ENCODE measurements around the gene CTSF.
"Not testable (repeated sequence)": the region's sequence is repeated elsewhere in the genome, so short reads cannot be mapped to it uniquely, and the experiment has no call there.

CTSF gene

DNA sequence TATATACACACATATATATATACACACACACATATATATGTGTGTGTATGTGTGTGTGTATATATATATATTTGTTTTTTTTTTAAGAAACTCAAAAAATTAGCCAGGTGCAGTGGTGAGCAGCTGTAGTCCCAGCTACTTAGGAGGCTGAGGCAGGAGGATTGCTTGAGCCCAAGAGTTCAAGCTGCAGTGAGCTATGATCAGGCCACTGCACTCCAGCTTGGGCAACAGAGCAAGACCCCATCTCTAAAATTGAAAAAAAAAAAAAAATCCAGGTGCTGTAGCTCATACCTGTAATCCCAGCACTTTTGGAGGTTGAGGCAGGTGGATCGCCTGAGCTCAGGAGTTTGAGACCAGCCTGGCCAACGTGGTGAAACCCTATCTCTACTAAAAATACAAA is 20.9 kb upstream of the CTSF start:
- DNase-seq, result not testable (repeated sequence)

DNA sequence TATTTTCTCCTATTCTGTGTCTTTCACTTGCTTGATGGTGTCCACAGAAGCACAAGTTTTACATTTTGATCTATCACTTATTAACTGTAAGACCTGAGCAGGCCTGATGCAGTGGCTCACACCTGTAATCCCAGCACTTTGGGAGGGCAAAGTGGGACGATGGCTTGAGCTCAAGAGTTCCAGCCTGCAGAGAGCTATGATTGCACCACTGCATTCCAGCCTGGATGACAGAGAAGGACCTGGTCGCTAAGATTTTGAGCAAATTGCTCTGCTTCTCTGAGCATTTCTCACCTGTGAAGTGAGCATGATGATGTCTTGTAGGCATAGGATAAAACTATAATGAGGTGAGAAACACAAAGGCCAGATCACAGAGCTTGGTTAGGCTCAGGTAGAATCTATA is 17.7 kb upstream of the CTSF start:
- no peak for DNase-seq

DNA sequence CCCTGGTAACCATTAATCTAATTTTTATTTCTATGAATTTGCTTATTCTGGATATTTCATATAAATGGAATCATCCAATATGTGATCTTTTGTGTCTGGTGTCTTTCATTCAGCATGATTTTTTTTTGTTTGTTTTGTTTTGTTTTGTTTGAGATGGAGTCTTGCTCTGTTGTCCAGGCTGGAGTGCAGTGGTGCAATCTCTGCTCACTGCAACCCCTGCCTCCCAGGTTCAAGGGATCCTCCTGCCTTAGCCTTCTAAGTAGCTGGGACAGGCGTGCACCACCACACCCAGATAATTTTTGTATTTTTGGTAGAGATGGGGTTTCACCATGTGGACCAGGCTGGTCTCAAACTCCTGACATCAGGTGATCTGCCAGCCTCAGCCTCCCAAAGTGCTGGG is 17.0 kb upstream of the CTSF start:
- DNase-seq, result not testable (repeated sequence)

DNA sequence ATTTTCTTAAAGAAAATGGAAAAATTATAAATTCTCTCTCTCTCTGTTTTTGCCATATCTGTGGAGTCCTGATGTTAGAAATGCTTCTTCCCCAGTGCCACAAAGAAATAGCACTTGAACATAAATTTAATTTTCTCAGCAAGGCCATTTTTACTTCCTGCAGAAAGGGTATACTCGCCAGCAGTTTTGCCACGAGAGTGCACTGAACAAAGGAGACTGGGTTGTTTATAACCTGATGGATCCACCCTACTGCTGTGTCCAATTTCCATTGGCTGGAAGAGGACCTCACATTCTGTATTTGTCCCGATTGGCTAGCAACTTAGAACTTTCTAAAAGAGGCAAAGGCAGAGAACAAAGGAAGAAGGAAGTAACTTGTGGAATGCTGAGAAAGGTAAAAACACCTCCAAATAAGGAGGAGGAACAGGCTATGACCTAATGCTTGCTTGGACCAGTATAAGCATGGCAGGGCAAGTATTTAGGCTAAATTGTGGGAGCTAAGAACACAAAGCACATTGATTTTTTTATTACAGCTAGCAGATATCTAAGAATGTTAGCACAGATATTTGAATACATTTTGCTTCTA is 14.2 kb upstream of the CTSF start:
- not testable (repeated sequence) for DNase-seq

DNA sequence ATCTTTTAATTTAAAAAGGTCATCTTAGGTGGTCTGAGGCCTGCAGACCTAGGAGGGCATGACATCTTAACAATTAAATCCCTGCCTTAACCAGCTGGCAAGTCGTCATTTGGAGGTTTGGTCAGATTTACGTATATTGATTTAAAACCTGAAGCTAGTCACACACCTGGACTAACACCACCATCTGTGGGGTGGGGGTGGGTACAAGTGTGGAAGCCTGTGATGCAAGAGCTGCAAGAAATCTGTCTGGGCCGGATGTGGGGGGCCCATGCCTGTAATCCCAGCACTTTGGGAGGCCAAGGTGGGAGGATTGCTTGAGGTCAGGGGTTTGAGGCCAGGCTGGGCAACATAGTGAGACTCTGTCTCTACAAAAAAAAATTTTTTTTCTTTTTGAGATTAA is 12.9 kb upstream of the CTSF start:
- no peak for DNase-seq

DNA sequence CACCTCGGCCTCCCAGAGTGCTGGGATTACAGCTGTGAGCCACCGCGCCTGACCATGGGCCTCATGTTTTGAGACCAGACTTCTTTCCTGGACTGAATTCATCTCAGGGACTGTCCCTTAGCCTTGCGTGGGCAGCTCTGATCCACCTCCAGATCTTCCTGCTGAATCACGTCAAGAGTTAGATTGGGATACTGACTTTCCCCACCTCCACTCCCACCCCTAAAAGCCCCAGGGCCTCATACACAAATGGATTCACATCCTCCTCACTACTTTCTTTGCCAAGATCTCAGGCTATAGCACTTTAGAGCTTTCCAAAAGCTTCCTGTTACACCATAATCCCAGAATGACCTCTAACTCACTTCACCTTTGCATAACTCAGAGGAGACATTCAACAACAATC is 12.4 kb upstream of the CTSF start:
- DNase-seq, result no peak

DNA sequence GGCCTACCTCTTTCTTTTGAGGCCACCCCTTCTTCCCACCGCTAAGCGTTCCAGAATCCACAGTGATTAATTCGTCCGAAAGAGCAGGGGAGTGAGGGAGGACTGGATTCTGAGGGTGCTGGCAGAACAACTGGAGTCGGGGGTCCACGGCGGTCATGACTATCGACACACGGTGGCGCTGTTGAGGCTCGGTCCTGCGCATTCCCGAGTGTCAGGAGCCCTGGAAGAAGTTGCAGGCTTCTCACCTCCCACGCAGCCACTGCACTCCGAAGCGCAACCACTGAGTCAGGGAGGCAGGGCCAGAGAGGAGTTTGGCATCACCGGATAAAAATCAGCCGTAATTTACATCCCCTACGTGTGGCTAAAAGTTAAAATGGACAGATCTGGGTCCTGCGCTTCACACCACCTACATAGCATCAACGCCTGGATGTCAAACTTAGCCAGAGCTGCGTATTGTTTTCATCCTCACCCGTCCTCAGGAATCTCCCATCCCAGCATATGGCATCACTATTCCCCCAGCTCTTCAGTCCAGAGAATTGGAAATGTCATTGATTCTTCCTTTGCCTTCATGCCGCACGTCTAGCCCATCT is 10.7 kb upstream of the CTSF start:
- DNase-seq, result no peak

DNA sequence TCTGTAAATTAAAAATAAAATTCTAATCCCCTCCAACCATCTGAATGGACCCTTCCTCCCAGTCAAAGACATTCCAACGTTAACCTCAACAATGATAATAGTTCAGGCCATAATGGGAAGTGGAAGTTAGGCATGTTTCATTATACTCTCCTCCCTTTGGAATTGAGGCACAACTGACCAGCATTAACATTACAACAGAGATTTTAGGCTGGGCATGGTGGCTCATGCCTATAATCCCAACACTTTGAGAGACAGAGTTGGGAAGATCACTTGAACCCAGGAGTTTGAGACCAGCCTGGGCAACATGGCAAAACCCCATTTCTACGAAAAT is 2.4 kb upstream of the CTSF start:
- DNase-seq, result no peak

DNA sequence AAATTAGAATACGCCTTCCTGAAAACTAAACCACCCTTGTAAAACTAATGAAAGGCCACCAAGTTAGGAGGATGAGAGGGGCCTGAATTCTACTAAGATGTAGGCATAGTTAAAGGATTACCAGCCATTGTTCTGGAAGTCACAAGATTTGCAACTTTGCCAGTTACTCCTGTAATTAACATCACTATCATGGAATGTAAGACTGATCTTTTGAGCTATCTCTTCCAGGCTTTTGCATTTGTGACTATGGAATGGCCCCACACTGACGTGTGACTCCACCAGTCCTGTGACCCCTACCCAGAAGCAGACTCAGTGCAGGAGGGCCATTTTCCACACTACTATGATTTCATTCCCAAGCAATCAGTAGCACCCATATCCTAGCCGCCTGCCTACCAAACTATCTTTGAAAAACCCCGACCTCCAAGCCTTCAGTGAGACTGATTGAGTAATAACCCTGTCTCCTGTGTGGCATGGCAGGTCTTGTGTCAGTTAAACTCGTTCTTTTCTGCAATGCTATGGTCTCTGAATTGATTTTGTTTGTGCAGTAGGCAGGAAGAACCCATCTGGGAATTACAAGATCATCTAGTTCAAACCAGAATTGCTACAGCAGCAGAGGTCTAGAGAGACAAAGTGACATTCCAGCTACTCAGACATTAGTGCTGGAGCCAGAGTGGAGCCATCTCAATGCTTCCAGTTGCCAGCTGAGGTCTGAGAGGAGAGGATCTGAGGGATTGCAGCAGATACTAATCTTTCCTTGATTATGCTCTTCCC is 1.9 kb upstream of the CTSF start:
- no peak for DNase-seq

DNA sequence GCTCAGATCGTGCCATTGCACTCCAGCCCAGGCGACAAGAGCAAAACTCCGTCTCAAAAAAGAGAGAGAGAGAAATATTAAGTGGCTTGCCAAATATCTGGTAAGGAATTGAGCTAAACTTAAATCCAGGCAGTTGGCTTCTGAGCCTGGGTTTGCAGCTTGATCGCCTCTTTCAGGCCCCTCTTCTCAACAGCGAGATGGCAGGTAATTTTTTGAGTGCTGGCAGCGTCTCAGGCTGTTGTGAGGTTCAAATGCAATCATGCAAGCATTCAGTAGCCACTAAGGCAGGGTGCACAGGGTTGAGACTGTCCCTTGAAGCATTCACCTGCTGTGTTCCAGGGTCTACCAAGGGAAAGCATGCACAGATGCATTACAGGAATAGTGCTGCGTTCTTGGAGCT is 670 bp upstream of the CTSF start:
- DNase-seq, result no peak

DNA sequence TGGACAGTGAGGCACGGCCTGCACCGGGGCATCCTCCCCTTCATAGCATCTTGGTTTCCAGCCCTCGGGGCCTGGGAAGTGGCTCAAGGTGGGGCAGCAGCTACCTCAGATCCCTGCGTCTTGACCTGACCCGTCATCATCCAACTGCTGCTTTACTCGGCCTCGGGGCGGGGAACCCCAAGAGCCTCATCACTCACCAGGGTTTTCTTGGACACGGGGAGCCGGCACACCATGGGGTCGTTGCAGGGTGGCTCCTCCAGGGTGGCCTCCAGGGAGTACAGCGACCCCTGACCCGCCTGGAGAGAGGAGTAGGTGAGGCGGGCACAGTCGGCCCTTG is 651 bp downstream of the CTSF start:
- no peak for DNase-seq

DNA sequence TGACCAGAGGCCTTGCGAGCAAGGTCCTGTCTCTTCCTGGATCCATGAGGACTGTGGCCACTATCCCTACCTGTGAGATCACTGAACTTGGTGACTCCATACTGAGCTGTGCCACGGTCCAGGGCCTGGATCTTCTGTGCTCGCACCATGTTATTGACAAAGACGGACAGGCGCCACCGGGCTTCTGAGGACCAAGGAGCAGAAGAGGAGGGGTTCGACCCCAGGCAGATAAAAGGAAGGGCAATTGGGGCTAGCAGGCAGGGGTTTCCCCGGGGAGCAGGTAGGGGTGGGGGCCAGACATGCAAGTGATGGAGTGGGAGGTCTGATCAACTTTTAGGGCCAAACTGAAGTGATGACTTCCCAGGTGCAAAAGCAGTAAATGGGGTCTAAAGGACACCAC is 2.2 kb downstream of the CTSF start:
- no peak for DNase-seq

DNA sequence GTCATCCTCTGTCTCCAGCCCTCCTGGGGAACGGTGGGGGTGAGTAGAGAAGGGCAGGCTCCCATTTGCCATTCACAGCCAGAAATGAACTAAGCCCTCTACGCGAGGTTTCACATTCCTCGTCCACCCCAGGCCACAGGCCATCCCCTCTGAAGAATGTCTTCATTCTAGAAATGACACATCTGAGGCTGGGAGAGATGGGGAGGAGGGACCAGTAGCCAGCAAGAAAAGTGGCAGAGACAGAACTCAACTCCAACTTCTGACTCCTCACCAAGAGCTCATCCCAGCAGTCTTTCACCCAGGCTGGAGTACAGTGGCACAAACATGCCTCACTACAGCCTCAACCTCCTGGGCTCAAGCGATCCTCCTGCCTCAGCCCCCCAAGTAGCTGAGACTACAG is 3.4 kb downstream of the CTSF start:
- no peak for DNase-seq

DNA sequence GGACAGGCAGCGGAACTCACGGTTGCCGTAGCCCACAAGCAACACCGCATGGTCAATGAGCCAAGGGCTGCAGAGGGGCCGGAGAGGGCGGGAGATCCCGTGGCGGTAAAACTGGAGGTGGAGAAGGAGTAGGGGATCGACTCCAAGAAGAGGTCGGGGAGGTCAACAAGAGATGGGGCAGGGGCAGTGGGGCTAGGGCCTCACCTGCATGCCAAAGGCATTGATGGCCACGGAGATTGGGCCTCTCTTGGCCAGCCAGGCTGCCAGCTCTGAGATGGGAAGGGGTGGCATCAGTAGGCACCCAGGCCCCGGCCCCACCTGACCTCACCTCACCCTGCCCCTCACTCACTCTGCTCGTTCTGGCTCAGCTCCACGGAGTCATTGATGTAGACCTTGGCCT is 3.9 kb downstream of the CTSF start:
- no peak for DNase-seq

DNA sequence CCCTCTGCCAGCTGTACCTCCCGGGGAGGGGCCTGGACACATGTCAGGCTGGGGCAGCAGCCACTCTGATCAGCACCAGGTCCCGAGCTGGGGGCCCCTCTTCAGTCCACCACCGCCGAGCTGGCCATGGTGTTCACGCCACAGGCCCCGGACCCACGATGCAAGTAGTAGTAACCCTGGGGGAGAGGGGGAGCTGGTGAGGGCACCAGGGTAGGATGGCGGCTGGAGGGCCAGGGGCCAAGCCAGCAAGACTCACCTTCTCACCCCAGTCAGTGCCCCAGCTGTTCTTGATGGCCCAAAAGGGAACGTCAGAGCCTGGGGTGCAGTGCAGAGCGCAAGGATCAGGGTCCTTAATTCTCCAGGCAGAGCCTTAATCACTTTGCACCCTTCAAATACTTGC is 4.6 kb downstream of the CTSF start:
- no peak for DNase-seq

DNA sequence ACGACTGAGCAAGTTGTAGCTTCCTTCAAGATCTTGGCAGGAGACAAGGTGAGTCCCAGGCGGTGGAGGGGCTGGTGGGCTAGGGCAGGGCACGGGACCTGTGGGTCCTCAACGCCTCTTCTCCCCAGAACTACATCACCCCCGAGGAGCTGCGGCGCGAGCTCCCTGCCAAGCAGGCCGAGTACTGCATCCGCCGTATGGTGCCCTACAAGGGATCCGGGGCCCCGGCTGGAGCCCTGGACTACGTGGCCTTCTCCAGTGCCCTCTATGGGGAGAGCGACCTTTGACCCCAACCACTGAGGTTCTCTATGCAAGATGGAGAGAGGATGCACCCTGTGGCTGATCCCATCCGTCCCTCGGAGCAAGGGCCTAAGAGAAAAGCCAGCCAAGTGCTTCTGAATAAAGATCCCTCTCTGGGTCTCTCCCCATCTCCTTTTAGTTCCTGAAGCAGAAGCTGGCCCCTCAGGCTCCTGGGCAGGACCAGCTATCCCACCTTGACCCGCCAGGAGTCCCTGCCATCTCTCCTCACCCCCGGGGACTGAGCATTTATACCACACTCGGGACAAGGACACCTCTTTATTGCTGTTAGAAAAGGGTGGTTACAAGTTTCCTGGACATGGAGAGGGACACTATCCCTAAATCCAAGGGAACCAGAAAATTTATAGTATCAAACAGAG is 5.4 kb downstream of the CTSF start:
- DNase-seq, result no peak

DNA sequence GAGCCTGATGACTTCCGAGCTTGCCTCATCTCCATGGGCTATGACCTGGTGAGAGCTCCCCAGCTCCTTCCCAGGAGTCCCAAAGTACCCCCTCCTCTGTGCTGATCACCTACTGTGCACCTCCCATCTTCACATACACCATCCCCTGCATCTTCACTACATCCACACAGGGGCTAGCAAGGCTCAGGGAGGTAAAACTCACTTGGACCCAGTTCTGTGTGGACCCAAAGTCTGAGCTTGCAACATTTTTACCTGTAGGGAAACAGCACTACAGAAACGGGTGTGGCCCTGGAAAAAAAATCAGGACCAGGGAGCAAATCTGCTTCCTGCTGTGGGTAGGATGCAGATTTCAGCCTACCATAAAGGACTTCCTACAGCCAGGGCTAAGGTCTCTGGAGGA is 6.1 kb downstream of the CTSF start:
- DNase-seq, result no peak

DNA sequence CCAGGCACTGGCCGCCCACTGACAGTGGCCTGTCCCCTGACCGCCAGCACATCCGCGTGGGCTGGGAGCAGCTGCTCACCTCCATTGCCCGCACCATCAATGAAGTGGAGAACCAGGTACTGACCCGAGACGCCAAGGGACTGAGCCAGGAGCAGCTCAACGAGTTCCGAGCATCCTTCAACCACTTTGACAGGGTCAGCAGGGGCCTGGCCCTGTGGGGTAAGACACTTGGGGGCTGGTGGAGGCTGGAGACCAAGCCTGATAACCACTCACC is 6.5 kb downstream of the CTSF start:
- DNase-seq, result no peak

DNA sequence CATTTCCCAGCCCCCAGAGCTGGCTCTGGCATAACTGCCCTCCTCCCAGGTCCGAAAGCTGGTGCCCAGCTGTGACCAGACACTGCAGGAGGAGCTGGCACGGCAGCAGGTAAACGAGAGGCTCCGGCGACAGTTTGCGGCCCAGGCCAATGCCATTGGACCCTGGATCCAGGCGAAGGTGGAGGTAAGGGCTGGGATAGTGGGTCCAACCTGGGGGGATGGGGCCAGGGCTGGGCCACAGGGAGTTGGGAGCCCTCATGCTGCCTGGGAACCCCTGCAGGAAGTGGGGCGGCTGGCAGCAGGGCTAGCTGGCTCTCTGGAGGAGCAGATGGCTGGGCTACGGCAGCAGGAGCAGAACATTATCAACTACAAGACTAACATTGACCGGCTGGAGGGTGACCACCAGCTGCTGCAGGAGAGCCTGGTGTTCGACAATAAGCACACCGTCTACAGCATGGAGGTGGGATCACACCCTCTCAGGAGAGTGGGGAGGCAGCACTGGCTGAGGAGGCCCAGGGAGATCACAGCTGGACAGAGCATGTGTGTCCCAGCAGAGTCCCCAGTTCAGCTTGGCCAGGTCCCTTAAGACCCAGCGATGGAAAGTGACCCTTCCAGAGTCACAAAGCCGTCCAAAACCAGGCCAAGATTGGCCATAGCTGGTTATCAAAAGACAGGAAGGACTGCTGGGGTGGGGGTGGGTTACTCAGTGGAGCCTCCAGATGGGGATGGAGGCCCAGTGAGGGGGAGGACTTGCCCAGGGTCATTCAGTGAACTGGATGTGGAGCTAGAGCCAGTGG is 7.0 kb downstream of the CTSF start:
- DNase-seq, result no peak

DNA sequence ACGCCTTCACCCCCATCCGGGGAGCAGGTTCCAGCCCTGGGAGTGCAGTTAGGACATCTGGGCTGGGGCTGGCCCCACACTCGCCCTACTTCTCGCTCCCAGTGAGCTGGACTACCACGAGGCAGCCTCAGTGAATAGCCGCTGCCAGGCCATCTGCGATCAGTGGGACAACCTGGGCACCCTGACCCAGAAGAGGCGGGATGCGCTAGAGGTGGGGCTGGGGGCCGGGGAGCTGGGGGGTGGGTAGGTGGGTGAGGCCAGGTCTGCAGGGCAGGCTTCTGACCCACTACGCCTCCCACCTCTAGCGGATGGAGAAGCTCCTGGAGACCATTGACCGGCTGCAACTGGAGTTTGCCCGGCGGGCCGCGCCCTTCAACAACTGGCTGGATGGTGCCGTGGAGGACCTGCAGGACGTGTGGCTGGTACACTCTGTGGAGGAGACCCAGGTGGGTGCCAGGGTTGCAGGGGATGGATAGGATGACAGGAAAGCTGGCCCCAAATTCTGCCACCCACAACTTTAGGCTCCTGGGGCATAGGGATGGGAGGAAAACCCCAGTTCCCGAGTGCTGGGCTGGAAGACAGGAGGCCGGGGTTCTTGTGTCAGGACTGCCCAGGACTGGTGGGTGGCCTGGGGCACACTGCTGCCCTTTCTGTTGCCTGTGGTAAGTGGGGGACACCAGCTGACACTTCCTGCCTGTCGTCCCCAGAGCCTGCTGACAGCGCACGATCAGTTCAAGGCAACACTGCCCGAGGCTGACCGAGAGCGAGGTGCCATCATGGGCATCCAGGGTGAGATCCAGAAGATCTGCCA is 8.3 kb downstream of the CTSF start:
- DNase-seq, result no peak

DNA sequence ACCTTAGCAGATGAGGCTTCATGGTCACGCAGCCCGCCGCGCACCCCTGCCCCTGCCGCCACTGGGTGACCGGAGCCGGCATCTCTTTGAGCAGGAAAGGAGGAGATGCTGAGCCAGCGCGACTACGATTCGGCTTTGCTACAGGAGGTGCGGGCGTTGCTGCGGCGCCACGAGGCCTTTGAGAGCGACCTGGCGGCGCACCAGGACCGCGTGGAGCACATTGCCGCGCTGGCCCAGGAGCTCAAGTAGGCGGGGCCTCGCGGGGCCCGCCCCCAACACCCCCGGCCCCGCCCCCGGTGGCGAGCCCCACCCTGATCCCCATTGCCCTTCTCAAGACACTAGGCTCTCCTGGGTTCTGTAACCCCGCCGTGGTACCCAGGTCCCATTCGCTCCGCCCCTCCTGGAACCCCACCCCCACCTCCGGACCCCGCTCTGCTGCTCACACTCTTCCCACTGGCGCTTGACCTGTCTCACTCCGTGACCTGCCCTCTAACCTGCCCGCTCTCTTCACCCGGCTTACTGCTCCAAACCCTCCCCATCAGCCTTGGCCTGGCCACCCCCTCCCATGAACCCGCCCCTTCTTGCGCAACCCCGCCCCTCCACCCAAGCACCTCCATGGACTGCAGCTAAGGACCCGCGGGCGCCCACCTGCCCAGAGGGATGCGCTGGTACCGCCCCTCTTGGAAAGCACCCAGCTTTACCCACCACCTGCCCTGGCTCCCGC is 9.1 kb downstream of the CTSF start:
- no peak for DNase-seq

DNA sequence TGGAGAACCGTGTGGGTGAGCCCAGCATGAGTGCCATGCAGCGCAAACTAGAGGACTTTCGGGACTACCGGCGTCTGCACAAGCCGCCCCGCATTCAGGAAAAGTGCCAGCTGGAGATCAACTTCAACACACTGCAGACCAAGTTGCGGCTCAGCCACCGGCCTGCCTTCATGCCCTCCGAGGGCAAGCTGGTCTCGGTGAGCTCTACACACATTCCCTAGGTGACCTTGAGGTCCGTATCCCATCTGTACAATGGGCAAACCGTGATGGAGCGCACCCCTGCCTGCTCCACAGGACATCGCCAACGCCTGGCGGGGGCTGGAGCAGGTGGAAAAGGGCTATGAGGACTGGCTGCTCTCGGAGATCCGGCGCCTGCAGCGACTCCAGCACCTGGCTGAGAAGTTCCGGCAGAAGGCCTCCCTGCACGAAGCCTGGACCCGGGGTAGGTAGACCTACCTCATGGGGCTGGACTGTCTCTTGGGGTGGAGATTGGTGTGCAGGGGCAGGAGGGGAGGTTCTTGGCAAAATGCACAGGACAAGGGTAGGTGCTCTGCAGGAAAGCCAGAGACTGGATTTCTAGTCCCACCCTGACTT is 10.6 kb downstream of the CTSF start:
- no peak for DNase-seq
